EH (cell line): Measurements from ENCODE around the gene PFKFB3.

Experiments
- DNase-seq: peaks from one replicate; pipeline ENCODE4 v3.0.0-alpha.2; 2015; ENCODE audit warnings: low read depth

The PFKFB3 gene

GRCh38 chr10:6300784-6301460 is 98.2 kb downstream of the PFKFB3 start:
- DNase-seq, result no peak

GRCh38 chr10:6301488-6302075 is 98.8 kb downstream of the PFKFB3 start:
- DNase-seq, result no peak
